HG02885 (cell line): ENCODE results near the gene LHX5.

Source experiments
- ATAC-seq: cut with Tn5 transposase; IDR thresholded peaks from one replicate; pipeline ENCODE4 v1.9.1; 2021; ENCODE audit warnings: mild to moderate bottlenecking; ENCODE audit not compliant: unreplicated experiment, poor library complexity

LHX5 gene

DNA sequence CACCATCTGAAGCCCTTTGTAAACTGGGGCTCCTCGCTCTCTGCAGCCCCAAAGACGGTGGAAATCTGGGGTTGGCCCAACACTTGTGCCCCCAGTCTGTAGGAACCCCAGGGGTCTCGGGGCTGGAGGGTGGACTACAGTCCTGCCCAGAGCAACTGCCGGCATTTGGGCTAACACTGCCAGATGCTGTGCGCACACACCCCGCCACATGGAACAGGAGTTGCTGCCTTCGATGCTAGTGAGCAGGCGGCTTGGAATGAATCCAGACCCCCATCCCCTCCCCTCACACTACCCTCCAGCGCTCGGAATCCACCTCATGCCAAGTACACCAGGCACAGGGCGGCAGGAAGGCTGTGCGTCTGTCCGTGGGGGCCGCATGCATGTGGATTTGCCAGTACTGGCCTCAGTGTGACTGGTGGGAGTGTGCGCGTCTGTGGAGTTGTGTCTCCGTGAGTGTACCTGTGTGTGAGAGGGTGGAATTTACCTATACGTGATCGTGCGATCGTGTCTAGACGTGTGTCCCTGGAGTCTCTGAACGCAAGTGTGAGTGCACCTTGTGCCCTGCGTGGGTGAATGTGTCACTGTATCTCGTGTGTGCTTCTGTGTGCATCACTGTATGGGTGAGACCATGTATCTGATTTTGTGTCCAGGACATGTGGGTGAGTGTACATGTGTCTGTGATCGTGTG is 5.1 kb downstream of the LHX5 start:
- ATAC-seq: no peak

DNA sequence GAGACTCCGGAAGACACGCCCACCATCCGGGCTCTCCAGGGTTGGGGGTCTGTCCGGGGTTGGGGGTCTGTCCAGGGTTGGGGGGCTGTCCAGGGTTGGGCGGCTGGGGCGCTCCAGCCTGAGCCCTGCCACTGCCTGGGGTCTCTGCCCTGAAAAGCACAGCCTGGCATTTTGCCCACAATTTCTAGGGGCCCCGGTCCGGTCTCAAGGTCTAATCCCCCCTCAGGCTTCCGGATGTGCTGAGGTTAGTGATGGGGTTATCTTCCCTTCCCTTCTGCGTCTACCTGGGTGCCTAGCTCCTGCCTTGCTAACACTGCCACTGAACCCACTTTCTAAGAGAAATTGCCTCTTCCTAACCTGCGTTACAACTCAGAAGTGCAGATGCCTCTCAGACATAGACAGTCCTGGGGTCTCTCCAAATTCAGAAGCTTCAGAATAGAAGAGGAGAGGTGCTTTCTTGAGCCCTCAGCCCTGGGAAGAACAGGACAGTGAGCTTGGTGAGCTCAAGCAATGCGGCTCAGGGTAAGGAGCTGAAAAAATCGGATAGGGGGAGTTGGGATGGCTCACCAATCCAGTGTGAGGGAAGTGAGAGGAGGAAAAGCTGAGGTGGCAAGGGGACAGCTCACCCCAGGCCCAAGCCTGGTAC is 5.7 kb downstream of the LHX5 start:
- ATAC-seq: no peak

DNA sequence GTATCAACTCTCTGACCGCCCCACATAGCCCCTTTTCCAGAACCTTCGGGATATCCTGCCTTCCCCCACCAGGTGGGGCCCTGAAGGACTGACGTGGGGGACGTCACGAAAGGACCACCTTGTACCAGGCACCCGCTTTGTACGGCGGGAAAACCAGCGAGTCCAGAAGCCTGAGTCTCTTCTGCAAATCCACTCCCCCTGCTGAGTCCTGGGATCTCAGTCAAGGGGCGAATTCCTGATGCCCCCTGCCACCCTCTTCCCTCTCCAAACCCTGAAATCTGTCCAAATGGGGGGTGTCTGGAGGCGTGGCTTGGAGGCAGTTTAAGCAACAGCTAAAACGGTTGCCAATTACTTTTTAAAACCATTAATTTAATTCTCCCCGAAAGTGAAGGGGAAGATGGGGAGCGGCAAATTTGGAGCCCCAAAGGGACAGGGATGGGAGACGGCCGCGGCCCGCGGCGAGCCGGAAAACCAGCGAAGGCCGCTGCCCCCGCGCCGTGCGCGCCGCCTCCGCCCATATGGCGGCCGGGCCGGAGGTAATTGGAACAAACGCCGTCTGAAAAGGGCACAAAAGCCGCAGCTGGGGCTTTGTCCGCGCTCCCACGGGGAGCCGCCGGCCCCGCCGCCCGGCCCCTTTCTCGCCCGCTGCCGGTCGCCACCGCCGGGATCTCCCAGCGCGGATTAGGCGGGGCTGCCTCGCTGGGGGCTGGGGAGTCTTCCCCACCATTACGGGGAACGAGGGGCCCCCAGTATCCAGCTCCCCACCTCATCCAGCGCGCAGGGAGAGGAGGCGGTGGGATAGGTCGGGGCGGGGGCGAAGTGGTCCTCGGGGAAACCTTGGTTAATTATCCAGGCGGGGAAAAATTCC is 6.6 kb downstream of the LHX5 start:
- no peak for ATAC-seq

DNA sequence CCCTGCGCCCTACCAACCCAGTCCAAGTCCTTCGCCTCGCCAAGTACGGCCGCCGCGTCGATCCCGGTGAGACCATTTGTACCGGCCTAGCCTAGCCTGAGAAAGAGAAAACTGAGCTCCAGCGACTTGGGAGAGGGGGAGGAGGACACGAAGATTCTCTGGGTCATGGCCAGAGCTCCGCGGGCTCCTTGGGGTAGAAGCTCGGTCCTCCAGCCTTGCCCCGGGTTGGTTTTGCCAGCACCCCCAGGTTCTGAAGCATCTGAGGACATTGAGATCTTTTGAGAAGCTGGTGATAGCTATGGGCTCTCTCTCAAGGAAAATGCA is 7.3 kb downstream of the LHX5 start:
- no peak for ATAC-seq

DNA sequence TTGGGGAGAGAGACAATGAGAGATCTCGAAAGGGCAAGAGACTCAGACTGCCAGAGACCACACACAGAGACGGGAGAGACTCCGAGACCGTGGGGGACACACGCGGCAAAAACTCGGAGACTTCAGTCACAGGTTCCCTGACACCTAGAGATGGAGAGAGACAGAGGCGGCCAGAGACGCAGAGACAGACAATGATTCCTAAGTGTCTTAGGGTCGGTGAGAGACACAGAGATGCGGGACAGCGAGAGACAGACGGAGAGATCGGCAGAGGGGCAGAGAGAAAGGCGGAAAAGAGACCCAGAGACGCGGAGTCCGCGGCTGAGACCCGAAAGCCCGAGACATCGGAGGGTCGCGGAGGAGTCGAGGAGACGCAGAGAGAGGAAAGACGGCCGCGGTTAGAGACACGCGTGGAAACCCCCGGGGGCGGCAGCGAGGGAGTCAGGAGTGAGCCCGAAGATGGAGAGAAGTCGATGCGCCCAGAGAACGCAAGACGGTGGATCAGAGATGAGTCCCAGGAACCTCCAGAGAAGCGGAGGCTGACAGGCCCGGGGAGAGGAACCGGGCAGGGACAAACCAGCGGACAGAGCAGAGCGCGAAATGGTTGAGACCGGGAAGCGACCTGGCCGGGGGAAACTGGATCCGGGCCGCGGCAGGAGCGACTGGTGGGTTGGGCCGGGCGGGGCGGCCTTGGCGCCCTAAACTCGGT is 7.8 kb downstream of the LHX5 start:
- no peak for ATAC-seq

DNA sequence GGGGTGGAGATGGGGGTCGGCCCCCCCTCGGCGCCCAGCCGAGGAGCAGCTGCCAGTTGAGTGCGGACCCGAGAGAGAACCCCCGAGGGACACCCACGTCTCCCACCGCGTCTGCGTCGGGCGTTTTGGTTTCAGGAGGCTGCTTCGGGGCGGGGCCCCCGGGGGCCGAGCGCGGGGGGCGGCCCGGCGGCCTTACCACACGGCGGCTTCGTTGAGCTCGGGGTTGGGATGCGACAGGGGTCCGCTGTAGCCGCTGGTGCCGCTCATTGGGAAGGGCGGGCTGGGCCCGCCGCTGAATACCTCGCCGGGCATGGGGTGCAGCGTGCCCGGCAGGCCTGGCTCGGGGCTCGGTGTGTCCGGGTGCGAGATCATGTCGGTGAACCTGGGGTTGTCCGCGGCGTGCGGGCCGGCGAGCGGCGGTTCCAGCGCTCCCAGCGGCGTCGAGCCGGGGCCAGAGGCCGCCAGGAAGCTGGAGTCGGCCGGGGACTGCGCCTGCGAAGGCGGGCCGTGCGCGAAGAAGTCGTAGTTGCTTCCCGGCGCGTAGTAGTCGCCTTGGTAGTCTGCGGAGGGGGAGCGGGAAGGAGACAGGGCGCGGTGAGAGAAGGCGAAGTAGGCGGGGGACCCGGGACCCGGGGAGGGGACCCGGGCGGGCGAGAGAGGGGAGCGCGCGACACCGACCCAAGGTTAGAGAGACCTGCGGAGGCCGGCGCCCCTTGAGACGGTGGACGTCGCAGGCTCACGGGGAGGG is 8.5 kb downstream of the LHX5 start:
- no peak for ATAC-seq

DNA sequence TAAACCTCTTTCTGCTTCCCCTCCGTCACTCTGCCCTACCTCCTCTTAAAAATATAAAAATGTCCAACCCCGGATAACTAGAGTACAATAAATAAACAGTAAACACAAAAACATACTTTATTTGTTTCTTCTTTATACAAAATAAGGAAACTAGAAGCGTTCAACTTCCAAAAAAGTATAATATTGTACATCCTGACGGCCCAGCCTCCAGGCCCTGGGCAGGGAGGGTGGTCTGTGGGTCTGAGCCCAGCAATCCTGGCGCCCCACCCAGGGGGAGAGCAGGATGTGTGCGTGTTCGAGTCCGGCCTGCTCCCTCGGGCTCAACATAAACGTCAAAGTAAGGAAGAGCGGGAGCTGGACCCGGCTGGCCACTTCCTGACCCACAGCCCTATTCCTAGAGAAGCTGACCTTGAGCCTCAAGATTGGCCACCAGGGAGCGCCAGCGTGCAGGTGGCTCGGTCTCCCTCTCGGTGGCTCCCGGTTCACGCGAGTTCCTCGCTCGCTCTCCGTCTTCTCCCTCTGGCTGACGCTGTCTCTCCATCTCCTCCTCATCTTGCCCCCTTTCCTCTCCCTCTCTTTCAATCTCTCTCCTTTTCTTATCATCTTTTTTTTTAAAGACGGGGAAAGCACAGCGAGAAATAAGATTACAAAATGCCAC is 9.4 kb downstream of the LHX5 start:
- no peak for ATAC-seq

DNA sequence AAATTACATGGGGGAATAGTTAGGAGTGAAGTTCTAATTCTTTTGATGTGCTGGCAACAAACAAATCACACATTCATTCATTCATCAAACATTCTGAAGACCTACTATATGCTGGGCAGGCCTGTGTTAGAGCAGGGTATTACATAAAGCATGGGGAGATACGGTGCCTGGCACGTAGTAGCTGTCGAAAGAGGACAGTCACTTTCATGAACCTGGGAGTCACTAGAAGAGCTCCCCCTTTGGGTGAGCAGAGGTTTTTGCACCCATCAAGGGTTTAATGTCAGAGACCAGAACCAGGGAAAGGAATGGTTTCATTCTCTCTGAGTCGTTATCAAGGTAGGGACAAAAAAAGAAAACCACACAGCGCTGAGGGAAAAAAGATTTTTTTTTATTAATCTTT is 10.0 kb downstream of the LHX5 start:
- ATAC-seq: no peak

DNA sequence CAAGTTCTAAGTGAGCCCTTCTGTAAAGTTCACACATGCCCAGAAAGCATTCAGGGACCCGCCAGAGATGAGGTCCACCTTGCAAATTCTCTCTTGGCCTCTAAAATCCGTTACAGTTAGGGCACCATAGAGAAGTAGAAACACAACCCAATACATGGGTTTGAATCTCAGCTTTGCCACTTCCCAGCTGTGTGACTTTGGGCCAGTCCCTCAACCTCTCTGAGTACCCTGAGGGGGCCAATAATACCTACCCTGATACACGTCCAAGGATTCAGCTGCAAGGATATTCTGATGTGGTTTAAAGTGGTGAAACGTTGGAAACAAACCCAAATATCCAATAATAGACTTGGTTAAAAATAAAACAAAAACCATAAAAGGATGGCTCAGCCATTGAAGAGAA is 11.7 kb downstream of the LHX5 start:
- ATAC-seq: no peak

DNA sequence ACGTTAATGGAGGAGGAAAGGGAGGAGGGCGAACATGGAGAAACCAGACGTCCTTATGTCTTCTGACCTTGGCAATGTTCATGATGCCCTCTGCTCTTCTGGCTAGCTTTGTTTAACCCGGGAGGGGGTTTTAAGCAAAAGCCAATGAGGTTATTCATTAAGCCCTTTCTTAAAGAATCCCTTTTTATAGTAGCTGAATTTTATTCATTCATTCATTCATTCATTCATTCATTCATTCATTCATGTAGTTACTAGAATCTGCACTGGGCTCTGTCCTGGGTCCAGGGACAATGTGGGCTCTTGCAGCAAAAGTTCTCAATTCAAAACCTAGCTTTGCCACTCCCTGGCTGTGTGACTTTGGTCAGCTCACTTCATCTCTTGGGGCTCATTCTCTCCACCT is 14.0 kb downstream of the LHX5 start:
- no peak for ATAC-seq

DNA sequence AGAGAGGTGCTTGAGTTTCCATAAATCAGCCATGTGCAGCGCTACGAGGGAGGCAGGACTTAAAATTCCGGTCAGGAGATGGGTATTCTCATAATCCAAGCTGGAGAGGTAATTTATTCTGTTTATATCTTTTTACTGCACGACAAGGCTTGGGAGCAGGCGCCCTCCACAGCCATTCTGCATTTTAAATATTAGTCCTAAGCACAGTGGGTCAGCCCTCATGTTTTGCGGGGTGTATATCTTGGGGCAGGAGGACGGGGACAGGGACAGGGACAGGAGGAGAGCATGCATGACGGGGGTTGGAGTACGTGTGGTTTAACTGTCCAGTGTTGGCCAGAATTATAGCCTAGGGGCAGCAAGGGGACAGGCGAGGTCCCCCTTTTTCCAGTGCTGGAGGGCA is 14.5 kb downstream of the LHX5 start:
- no peak for ATAC-seq

DNA sequence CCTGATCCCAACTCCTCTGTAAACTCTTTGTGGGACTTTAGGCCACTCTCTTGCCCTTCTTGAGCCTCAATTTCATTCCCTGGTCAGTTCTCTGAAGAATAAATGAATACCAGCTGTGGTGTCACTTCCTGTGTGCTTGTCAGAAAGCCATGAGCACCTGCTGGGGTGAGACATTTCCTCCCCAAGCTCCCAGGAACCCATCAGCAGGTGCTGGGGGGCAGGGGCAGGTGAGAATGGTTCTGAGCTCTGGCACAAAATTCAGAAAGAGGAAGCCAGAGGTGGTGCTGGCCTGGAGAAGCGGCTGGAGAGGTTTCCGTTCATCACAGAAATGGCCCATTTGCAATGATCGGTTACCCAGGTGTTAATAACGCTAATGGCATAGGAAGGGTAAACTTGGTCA is 14.9 kb downstream of the LHX5 start:
- no peak for ATAC-seq

DNA sequence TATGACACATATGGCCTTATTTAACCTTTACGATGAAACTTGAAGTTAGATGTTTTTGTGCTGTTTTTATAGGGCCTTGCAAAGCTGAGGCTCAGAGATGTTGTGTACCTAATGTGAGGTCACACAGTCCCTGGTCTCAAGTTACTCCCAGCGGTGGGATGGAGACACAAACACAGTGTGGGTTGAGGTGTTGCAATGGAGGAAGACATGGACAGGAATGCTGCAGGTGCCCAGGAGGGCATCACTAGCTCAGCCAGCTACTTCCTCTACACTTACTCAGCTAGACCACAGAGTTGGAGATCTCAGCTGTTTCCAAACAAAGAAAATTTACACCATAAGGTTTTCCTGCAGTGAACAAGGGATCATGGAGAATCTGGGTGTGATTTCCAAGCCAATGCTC is 15.5 kb downstream of the LHX5 start:
- ATAC-seq: no peak

DNA sequence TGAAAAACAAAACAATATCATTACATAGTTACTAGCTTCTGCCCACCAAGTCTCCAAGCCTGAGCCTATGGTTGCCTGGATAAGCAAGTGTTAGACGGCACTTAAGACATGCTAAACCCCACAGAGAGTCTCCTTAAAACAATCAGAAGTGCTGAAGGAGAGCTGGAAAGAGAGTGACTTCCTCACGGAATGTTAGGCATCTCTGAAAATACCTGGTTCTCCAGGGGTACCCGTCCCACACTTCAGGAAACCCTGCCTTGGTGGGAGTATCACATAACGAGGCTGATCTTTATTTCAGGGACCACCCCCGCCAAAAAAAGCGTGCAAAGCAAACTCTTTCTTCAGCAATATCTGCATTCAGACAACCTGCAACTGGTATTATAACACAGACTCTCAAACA is 18.3 kb downstream of the LHX5 start:
- ATAC-seq: no peak

DNA sequence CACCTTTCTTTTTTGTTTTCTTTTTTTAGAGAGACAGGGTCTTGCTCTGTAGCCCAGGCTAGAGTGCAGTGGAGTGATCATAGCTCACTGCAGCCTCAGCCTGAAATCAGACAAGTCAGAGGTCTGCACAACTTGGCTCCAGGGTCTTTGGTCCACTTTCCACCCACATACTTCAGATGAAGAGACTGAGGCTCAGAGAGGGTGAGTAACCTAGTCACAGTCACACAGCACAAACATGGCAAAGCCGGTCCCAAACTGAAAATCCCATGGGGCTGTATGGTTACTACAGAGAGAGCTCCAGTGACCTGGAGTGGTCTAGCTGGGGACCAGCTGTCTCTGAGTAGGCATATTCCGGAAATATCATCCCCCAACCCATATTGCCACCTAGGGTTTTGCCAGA is 19.2 kb downstream of the LHX5 start:
- ATAC-seq: no peak

DNA sequence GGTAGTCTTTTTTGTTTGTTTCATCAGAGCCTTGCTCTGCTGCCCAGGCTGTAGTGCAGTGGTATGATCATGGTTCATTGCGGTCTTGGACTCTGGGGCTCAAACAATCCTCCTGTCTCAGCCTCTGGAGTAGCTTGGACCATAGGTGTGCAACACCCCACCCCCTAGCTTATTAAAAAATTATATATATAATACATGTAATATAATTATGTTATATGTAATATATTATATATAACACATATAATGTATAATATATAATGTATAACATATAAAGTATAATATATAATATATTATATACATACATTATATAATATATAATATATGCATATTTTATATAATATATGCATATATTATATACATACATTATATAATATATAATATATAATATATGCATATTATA is 21.8 kb downstream of the LHX5 start:
- ATAC-seq: no peak

DNA sequence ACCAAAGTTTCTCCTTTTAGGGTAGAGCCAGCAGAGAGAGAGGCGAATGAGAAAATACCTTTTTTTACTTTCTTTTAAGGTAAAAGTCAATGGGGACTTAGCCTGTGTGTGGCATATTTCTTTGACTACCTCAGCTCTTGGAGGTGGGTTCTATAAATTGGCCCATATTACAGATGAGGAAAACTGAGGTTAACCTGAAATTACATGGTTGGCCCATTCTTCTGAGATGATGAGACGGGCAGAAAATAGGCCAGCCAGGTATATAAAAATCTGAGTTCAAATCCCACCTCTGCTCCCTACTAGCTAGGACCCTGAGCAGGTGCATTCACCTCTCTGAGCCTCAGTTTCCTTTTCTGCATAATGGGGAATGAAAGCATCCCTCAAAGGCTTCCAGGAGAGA is 22.4 kb downstream of the LHX5 start:
- no peak for ATAC-seq

DNA sequence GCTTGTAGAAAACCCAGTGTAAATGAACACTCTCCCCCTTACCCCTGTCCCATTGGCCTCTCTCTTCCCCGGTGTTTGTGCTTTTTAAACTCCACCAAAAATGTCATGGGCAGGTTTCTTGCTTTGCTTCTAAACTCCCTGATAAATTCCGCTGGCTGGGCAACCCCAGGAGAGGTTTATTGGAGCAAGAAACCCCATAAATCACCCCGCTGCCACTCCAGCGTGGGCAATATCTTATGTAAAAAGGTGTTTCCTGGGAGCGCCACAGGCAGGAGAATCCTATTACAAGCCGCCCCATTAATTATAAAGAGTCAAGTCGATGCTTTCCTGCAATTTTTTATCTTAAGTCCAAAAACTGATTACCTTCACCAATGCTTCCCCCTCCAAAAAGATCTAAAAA is 22.8 kb downstream of the LHX5 start:
- ATAC-seq: no peak

DNA sequence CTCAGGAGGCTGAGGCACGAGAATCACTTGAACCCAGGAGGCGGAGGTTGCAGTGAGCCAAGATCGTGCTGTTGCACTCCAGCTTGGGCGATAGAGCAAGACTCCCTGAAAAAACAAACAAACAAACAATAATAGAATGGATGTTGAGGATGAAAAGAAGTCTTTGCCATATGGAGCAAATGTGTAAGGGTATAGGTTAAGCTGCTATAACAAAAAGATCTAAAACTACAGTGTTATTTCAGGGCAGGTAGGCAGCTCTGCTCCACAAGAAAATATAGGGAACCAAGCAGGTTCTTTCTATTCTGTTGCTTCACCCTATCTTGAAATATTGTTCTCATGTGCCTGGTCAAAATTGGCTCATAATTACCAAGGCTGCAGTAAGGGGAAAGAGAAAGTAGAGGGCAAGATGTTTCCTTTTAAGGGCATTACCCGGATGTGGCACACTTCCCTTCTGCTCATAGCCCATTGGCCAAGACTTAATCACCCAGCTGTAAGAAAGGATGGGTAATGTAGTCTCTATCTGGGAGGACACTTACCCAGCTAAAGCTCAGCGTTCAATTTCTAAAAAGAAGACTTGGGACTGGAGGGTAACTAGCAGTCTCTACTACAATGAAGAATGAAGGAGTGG is 26.0 kb downstream of the LHX5 start:
- no peak for ATAC-seq
